COLO668 (cell line): ENCODE measurements around the gene KLHL29.

Source experiments
- DNase-seq: peaks from one replicate; lab custom pipeline; 2025; ENCODE audit not compliant: unreplicated experiment; lab: John Stamatoyannopoulos, UW

Gene KLHL29

GRCh38 chr2:23446916-23447315 lies 61.9 kb downstream of the KLHL29 start:
- DNase-seq = no peak

GRCh38 chr2:23447405-23447804 lies 62.4 kb downstream of the KLHL29 start:
- no peak for DNase-seq

- DNase-seq = no peak
These were observed 63.9 kb downstream of the KLHL29 start for GRCh38 chr2:23448906-23449305.

- DNase-seq = no peak
These were observed 64.4 kb downstream of the KLHL29 start for GRCh38 chr2:23449413-23449812.

GRCh38 chr2:23449831-23450331 lies 64.9 kb downstream of the KLHL29 start:
- DNase-seq = no peak

GRCh38 chr2:23452372-23452771 lies 67.4 kb downstream of the KLHL29 start:
- DNase-seq = no peak

- no peak for DNase-seq
These were observed 68.0 kb downstream of the KLHL29 start for GRCh38 chr2:23452853-23453420.

GRCh38 chr2:23453432-23453831 lies 68.5 kb downstream of the KLHL29 start:
- DNase-seq = no peak

GRCh38 chr2:23453836-23454460 lies 69.0 kb downstream of the KLHL29 start:
- no peak for DNase-seq

- DNase-seq = no peak
These were observed 69.6 kb downstream of the KLHL29 start for GRCh38 chr2:23454501-23455120.

GRCh38 chr2:23456396-23456795 lies 71.4 kb downstream of the KLHL29 start:
- DNase-seq = no peak

GRCh38 chr2:23456881-23457760 lies 72.1 kb downstream of the KLHL29 start:
- DNase-seq = no peak

GRCh38 chr2:23457990-23458682 lies 73.2 kb downstream of the KLHL29 start:
- no peak for DNase-seq

GRCh38 chr2:23459032-23459431 lies 74.1 kb downstream of the KLHL29 start:
- no peak for DNase-seq

- no peak for DNase-seq
These were observed 75.2 kb downstream of the KLHL29 start for GRCh38 chr2:23460228-23460627.

- DNase-seq = no peak
These were observed 76.0 kb downstream of the KLHL29 start for GRCh38 chr2:23460993-23461392.

GRCh38 chr2:23464156-23464555 lies 79.2 kb downstream of the KLHL29 start:
- no peak for DNase-seq

GRCh38 chr2:23464905-23465537 lies 80.0 kb downstream of the KLHL29 start:
- no peak for DNase-seq

GRCh38 chr2:23465936-23466335 lies 81.0 kb downstream of the KLHL29 start:
- no peak for DNase-seq

- no peak for DNase-seq
These were observed 82.6 kb downstream of the KLHL29 start for GRCh38 chr2:23467618-23468017.
